Erythroblast (primary cell): ENCODE data around the gene COA6.

Experiments used
- GATA1 ChIP-seq: IDR thresholded peaks from 2 replicates; pipeline ENCODE4 v1.6.1; 2011; ENCODE audit warnings: low read depth, mild to moderate bottlenecking, control low read depth, low read length, moderate library complexity
- POLR2A ChIP-seq: IDR thresholded peaks from 2 replicates; pipeline ENCODE4 v1.6.1; 2011; ENCODE audit warnings: mild to moderate bottlenecking, low read length

GRCh38 chr1:234325878-234326496 lies 47.3 kb upstream of the COA6 start:
- no peak for TF ChIP-seq POLR2A
- no peak for TF ChIP-seq GATA1
